ENCODE measurements around the gene DNAH11. TPM values are rescaled to one million over a fixed set of nuclear protein-coding genes. Genes with fewer than 3 reads are reported as not detected.

DNAH11 gene
- total and polyA plus RNA-seq, 2 of the 13 experiments (the other 11 are each of a cell fraction or from before 2014, with no cell fraction given), result not detected

DNA sequence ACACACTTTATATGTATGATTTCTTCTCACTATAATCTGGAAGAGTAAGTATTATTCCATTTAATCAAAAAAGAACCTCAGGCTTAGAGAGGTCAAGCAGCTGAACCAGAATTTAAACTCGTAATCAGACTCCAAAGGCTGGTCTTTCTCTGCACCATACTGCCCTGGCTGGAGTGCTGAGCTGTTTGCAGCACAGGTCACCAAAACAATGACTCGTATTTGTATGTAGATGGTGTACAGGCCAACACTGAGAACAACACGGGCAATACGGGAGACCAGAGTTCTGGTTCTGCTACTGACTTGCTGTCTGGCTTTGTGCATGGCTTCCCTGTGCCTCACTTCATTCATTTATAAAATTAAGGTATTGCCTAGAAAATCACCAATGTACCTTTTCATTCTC lies 344.9 kb downstream of the DNAH11 start (continued):
- no peak for TF ChIP-seq EEA1 (CRISPR knock-in tag; IDR thresholded peaks at IDR 0.05; ENCODE audit: borderline replicate concordance)
- TF ChIP-seq FOXJ3 (CRISPR knock-in tag; IDR thresholded peaks at IDR 0.05; ENCODE audit: borderline replicate concordance), result no peak

DNA sequence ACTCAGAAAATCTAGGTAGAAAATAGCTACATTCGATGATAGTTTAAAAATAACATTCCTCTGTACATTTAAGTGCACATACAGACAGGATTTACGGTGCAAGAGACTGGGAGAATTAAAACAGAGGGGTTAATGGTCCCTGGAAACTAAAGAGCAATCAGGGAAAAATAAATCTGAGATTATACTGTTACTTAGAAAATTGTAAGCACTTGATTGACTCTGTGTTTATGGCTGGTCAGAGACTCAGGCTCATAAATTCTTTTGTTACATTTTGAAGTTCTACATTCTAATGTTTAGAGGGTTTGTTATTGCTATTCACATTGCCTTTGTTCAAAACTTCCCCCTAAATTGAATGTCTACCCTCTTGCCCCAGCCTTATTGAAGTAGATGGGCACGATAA lies 348.5 kb downstream of the DNAH11 start:
- in situ Hi-C loops (cut with HindIII; ENCODE audit: extremely low pct_ligation_motif_present, low pct_unique_long_range_greater_than_20kb) (no loop called here), intact Hi-C loops (cut with micrococcal nuclease; ENCODE audit: unreplicated experiment) (no loop called here)
- H3K9me3 ChIP-seq (ENCODE audit: low read length), result no peaks in the 10 kb centered on the region
- ATAC-seq (no peak), FAIRE-seq (no peak), DNase-seq (ENCODE audit: low spot score) (no peak)
- no peaks in the 10 kb centered on the region for H3K27me3 ChIP-seq (ENCODE audit: control insufficient read depth in 1 of 2, insufficient read depth in 2 of 2, low read length in 2 of 2)
- H3K36me3 ChIP-seq (replicated peaks in 1 of 2; ENCODE audit: control insufficient read depth in 1 of 2, insufficient read depth in 2 of 2, low read length in 2 of 2), result no peaks in the 10 kb centered on the region
- no peak overlapping the region for H3K9ac ChIP-seq (ENCODE audit: insufficient read depth, low read depth, low read length)
- WGBS (ENCODE audit: low lambda C conversion rate), result 4% methylated on average over 3 of the region's 3 CpGs
- CTCF ChIA-PET (ENCODE audit: low intra/inter-chr PET ratio, low total read pairs), result no interaction called here
- no TSS peak for BruUV-seq (replicated peaks)
- H3K4me1 ChIP-seq (ENCODE audit: insufficient read depth, low read length), result no peaks in the 10 kb centered on the region
- H3K27ac ChIP-seq (ENCODE audit: extremely low read length, insufficient read depth, low read length), result no peak overlapping the region
- TF ChIP-seq EEA1 (CRISPR knock-in tag; IDR thresholded peaks at IDR 0.05; ENCODE audit: borderline replicate concordance), result no peak
- no peak overlapping the region for H3K4me2 ChIP-seq (ENCODE audit: low read depth, low read length)
- no peaks in the 10 kb centered on the region for H3K79me2 ChIP-seq (ENCODE audit: insufficient read depth, low read length)
- POLR2A ChIA-PET, result no interaction called here
- no peak overlapping the region for H2AFZ ChIP-seq (ENCODE audit: low read length)
- H3K4me3 ChIP-seq (replicated peaks in 1 of 3; ENCODE audit: insufficient read depth in 1 of 3, low read depth in 2 of 3, low read length in 3 of 3), result no peak overlapping the region
- H4K20me1 ChIP-seq (ENCODE audit: insufficient read depth, low read length), result no peaks in the 10 kb centered on the region

DNA sequence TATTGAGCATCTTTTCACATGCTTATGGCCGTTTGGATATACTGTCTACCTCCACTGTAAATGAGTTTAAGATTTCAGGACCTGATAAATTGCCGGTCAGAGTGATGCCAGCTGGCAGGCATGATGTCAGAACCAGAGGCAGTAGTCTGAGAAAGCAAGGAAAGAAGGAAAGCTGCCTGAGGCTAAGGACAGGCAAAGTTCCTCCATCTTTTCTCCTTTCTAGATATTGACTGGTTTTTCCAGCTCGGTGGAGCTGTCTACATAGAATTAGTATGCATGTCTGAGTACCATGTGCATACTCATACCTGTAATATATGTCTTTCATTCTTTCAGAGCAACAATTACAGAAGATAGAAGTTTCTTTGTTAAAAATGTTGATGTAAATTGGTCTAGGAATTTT lies 350.6 kb downstream of the DNAH11 start:
- no peak overlapping the region for H3K4me2 ChIP-seq (ENCODE audit: low read depth, low read length)
- no peaks in the 10 kb centered on the region for H3K79me2 ChIP-seq (ENCODE audit: insufficient read depth, low read length)
- H3K27ac ChIP-seq (ENCODE audit: extremely low read length, insufficient read depth, low read length), result no peak overlapping the region
- no peaks in the 10 kb centered on the region for H3K27me3 ChIP-seq (ENCODE audit: control insufficient read depth in 1 of 2, insufficient read depth in 2 of 2, low read length in 2 of 2)
- no TSS peak for BruUV-seq (replicated peaks)
- POLR2A ChIA-PET, result no interaction called here
- FAIRE-seq, result no peak
- CTCF ChIA-PET (ENCODE audit: low intra/inter-chr PET ratio, low total read pairs), result no interaction called here
- no peak overlapping the region for H3K4me3 ChIP-seq (replicated peaks in 1 of 3; ENCODE audit: insufficient read depth in 1 of 3, low read depth in 2 of 3, low read length in 3 of 3)
- DNase-seq (ENCODE audit: low spot score), result no peak
- no peak overlapping the region for H3K9ac ChIP-seq (ENCODE audit: insufficient read depth, low read depth, low read length)
- H3K36me3 ChIP-seq (replicated peaks in 1 of 2; ENCODE audit: control insufficient read depth in 1 of 2, insufficient read depth in 2 of 2, low read length in 2 of 2), result no peaks in the 10 kb centered on the region
- no peak for ATAC-seq
- no peak overlapping the region for H2AFZ ChIP-seq (ENCODE audit: low read length)
- WGBS (ENCODE audit: low lambda C conversion rate), result 6% methylated on average over 3 of the region's 3 CpGs
- H3K4me1 ChIP-seq (ENCODE audit: insufficient read depth, low read length), result no peaks in the 10 kb centered on the region
- H4K20me1 ChIP-seq (ENCODE audit: insufficient read depth, low read length), result no peaks in the 10 kb centered on the region
- intact Hi-C loops (cut with micrococcal nuclease; ENCODE audit: unreplicated experiment), result no loop called here
- in situ Hi-C loops (cut with HindIII; ENCODE audit: extremely low pct_ligation_motif_present, low pct_unique_long_range_greater_than_20kb), result no loop called here
- no peaks in the 10 kb centered on the region for H3K9me3 ChIP-seq (ENCODE audit: low read length)
- TF ChIP-seq ZMYM2 (CRISPR knock-in tag; IDR thresholded peaks at IDR 0.05) (no peak), ZNF264 (CRISPR knock-in tag; IDR thresholded peaks at IDR 0.05) (no peak), GPN1 (CRISPR knock-in tag; IDR thresholded peaks at IDR 0.05; ENCODE audit: borderline replicate concordance) (no peak), BCL6 (CRISPR knock-in tag; IDR thresholded peaks at IDR 0.05) (no peak)
- TF ChIP-seq, protein P1, sequence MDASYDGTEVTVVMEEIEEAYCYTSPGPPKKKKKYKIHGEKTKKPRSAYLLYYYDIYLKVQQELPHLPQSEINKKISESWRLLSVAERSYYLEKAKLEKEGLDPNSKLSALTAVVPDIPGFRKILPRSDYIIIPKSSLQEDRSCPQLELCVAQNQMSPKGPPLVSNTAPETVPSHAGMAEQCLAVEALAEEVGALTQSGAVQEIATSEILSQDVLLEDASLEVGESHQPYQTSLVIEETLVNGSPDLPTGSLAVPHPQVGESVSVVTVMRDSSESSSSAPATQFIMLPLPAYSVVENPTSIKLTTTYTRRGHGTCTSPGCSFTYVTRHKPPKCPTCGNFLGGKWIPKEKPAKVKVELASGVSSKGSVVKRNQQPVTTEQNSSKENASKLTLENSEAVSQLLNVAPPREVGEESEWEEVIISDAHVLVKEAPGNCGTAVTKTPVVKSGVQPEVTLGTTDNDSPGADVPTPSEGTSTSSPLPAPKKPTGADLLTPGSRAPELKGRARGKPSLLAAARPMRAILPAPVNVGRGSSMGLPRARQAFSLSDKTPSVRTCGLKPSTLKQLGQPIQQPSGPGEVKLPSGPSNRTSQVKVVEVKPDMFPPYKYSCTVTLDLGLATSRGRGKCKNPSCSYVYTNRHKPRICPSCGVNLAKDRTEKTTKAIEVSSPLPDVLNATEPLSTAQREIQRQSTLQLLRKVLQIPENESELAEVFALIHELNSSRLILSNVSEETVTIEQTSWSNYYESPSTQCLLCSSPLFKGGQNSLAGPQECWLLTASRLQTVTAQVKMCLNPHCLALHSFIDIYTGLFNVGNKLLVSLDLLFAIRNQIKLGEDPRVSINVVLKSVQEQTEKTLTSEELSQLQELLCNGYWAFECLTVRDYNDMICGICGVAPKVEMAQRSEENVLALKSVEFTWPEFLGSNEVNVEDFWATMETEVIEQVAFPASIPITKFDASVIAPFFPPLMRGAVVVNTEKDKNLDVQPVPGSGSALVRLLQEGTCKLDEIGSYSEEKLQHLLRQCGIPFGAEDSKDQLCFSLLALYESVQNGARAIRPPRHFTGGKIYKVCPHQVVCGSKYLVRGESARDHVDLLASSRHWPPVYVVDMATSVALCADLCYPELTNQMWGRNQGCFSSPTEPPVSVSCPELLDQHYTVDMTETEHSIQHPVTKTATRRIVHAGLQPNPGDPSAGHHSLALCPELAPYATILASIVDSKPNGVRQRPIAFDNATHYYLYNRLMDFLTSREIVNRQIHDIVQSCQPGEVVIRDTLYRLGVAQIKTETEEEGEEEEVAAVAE (CRISPR knock-in tag; IDR thresholded peaks at IDR 0.05; ENCODE audit: borderline replicate concordance), result no peak
- TF ChIP-seq, protein P2, sequence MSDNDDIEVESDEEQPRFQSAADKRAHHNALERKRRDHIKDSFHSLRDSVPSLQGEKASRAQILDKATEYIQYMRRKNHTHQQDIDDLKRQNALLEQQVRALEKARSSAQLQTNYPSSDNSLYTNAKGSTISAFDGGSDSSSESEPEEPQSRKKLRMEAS (IDR thresholded peaks at IDR 0.05), result no peak
- TF ChIP-seq, protein P3, sequence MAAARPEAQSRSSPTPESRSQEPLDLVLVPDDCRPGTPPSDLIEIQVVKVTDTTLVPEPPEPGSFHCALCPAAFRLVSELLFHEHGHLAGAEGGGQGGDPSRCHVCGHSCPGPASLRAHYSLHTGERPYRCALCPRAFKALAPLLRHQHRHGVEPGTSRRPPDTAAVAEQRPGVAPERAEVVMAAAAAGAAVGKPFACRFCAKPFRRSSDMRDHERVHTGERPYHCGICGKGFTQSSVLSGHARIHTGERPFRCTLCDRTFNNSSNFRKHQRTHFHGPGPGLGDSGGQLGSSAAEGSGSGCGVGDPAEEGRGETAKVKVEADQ (CRISPR knock-in tag; IDR thresholded peaks at IDR 0.05; ENCODE audit: borderline replicate concordance), result no peak

Data from HepG2 (cell line).